Choroid plexus epithelial cell (primary cell): ENCODE results near the gene DNAJC1.

Experiments used
- DNase-seq: peaks from one replicate; pipeline ENCODE4 v3.0.0-alpha.2; 2010; ENCODE audit warnings: low read depth
- H3K4me3 ChIP-seq: 2 replicates; pipeline ENCODE4 v1.5.1; 2011; ENCODE audit warnings: low read depth, mild to moderate bottlenecking, control low read depth, low read length, moderate library complexity
- TF ChIP-seq, protein P1 (sequence below): conservative IDR thresholded peaks from 2 replicates; pipeline ENCODE4 v1.5.1; 2011; ENCODE audit warnings: low read depth, mild to moderate bottlenecking, control low read depth, inconsistent platforms, low read length, moderate library complexity

The DNAJC1 gene

DNA sequence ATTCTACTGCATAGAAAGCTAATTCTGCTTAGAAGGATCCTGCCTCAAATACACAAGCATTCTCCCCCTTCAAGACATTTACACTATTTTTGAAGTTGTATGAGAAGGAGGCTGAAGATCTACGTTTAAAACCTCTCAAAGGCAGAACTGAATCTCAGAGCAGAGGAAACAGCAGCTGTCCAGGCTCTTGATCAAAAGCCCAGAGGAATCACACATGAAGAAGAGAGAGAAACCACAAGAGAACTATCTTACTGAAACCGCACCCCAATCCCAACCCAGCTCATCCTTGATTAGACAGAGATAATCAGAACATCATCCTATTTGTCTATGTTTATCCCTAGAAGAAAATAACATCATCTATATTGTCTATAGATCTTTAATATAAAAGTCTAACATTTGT is 2.2 kb upstream of the DNAJC1 start:
- no peak overlapping the region for H3K4me3 ChIP-seq
- TF ChIP-seq, protein P1, sequence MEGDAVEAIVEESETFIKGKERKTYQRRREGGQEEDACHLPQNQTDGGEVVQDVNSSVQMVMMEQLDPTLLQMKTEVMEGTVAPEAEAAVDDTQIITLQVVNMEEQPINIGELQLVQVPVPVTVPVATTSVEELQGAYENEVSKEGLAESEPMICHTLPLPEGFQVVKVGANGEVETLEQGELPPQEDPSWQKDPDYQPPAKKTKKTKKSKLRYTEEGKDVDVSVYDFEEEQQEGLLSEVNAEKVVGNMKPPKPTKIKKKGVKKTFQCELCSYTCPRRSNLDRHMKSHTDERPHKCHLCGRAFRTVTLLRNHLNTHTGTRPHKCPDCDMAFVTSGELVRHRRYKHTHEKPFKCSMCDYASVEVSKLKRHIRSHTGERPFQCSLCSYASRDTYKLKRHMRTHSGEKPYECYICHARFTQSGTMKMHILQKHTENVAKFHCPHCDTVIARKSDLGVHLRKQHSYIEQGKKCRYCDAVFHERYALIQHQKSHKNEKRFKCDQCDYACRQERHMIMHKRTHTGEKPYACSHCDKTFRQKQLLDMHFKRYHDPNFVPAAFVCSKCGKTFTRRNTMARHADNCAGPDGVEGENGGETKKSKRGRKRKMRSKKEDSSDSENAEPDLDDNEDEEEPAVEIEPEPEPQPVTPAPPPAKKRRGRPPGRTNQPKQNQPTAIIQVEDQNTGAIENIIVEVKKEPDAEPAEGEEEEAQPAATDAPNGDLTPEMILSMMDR, result no peak
- no peak for DNase-seq

DNA sequence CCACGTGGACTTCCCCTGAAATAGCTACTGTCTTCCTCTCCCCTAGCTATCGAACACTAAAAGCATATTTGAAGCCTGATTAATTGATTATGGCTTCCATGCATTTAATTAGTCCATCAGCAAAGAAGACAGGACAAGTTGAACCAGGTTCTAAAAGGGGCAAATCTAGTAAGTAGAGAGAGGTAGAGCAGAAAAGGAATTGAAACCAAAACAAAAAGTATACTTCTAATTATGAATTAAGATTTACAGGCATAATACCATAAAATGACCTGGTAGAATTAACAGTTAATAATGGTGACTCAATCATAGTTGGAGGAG is 393 bp upstream of the DNAJC1 start:
- TF ChIP-seq, protein P1, result no peak
- H3K4me3 ChIP-seq, result peak overlapping the region; percentile 86
- no peak for DNase-seq

DNA sequence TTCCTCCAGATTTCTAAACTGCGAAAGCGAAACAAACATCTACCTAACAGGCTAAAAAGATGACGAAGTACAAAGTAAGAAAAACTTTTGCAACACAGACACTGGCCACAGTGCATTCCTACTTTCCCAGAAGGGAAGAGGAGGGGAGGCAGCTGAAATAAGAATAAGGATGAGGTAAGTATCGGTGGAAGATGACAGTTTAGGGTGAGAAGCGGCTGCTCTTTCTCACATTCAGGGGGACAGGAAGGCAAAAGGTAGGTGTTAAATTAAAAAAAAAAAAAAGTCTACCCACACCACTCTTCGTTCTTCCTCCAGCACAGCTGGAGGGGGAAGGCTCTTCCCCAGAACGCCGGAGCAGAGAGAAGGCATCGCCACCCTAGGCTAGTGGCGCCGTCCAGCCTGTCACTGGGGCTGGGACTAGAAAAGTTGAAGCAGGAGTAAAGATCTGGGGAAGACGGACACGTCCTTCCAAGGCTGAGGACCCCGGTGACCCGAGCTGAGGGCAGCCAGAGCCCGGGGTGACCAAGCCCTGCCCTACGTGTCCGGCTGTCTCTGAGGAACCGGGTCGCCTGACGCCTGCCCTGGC is 846 bp downstream of the DNAJC1 start:
- H3K4me3 ChIP-seq, result peak overlapping the region; percentile 86
- TF ChIP-seq, protein P1, result no peak

DNA sequence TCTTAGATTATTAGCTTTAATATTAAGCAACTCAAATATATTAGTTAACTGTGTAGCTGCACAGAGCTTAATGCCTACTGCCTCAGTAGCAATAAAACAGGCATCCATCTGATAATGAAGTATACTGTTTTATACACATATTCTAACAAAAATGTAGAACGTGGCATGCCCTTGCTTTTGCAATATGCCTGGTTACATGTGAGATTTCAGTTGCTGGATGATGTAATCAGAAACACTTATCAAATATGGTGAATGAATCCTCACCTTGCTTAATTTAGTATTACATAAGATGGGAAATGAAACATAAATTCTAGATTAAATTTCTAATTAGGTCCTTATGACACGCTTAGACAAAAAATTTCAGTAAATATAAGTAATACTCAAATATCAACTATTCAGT is 8.0 kb downstream of the DNAJC1 start:
- TF ChIP-seq, protein P1, result no peak
- peak; percentile 48 for DNase-seq

More for the DNA sequence above, 846 bp downstream of the DNAJC1 start:
- DNase-seq, result peak; percentile 77

DNA sequence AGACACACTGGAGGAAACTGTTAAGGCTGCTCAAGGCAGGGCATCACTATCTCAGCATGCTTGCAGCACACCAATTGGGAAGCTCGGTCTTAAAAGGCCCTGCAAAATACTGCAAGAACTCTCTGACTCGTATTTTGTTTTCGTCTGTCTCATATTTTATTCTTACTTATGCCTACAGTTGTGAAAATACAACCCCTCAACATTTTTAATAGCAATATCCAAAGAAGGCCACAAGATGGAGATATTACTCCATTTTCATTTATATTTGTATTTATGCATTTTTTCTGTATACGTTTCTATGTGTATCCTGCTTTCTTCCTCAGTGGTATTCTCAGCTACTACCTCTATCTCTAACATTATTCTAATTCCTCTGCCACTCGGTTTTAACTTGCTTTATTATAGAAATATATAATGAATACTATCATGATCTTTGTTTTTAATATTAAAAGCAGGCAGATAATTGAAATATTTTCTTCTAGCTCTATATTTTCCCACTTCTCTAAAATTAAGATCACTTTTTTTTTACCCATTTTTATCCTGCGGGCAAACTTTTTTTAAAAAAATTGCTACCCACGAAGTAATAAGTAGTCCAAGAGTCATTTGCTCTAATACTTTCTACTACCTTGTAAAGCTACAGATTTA is 10.0 kb downstream of the DNAJC1 start:
- TF ChIP-seq, protein P1, result peak; percentile 46
- DNase-seq, result peak; percentile 53
- H3K4me3 ChIP-seq, result no peak overlapping the region

More for the DNA sequence above, 8.0 kb downstream of the DNAJC1 start:
- H3K4me3 ChIP-seq, result no peak overlapping the region

DNA sequence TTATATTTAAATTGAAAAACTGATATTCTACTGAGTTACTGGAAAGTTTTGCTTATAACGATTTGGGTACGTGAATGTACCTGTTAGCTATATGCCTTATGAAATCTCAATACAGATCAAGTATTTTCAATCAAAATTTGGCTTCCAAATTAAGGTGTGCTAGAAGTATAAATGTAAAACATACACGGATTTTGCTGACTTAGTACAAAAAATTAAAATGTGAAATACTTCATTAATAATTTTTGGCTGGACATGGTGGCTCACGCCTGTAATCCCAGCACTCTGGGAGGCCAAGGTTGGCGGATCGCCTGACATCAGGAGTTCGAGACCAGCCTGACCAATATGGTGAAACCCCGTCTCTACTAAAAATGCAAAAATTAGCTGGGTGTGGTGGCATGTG is 11.7 kb downstream of the DNAJC1 start:
- H3K4me3 ChIP-seq, result no peak overlapping the region
- no peak for DNase-seq
- TF ChIP-seq, protein P1, result no peak

DNA sequence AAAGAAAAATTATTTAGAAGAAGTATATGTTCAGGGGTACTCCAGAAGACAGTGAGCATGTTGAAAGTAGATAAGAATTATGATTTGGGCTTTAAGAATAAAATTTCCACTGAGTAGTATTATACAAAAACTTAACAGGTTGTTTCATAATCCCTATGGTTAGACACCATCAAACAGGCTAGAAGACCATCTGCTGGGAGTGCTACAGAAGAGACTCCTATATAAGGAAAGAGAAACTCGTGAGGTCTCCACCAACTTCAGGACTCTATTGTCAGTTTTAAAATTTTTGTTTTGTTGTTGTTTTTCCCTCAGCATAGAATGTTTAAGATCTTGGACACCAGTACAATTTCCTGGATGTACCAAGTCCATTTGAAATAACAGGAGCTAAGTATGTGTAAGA is 13.1 kb downstream of the DNAJC1 start:
- DNase-seq, result no peak
- TF ChIP-seq, protein P1, result no peak
- no peak overlapping the region for H3K4me3 ChIP-seq
